Measurements from ENCODE around the gene CENPL.

DNA sequence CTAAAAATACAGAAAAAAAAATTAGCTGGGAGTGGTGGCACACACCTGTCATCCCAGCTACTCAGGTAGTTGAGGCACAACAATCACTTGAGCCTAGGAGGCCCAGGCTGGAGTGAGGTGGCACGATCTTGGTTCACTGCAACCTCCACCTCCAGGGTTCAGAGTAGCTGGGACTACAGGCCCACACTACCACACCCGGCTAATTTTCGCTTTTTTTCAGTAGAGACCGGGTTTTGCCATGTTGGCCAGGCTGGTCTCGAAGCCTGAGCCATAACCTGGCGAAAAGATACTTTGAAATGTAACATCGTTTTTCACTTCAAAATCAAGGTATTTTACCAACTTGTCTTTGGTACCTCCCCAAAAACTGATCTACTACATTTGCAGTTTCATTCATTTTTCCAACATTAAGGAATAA, 37.1 kb upstream of the CENPL start:
- TF ChIP-seq EZH2phosphoT487 (IDR thresholded peaks at IDR 0.05; ENCODE audit: borderline replicate concordance, low read depth, low read length) = no peak
- TF ChIP-seq, protein P1, sequence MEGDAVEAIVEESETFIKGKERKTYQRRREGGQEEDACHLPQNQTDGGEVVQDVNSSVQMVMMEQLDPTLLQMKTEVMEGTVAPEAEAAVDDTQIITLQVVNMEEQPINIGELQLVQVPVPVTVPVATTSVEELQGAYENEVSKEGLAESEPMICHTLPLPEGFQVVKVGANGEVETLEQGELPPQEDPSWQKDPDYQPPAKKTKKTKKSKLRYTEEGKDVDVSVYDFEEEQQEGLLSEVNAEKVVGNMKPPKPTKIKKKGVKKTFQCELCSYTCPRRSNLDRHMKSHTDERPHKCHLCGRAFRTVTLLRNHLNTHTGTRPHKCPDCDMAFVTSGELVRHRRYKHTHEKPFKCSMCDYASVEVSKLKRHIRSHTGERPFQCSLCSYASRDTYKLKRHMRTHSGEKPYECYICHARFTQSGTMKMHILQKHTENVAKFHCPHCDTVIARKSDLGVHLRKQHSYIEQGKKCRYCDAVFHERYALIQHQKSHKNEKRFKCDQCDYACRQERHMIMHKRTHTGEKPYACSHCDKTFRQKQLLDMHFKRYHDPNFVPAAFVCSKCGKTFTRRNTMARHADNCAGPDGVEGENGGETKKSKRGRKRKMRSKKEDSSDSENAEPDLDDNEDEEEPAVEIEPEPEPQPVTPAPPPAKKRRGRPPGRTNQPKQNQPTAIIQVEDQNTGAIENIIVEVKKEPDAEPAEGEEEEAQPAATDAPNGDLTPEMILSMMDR (conservative IDR thresholded peaks at IDR 0.05; ENCODE audit: low read length) = no peak
